HG03108 (cell line): ENCODE results near the gene DYNLT1.
A peak's percentile ranks its signal among the peaks of the same experiment; 100 is the strongest.
"Not testable (repeated sequence)": the region's sequence is repeated elsewhere in the genome, so short reads cannot be mapped to it uniquely, and the experiment has no call there.

Experiments used
- ATAC-seq: cut with Tn5 transposase; IDR thresholded peaks from one replicate; pipeline ENCODE4 v1.9.1; 2021; ENCODE audit warnings: moderate library complexity; ENCODE audit not compliant: unreplicated experiment

DYNLT1 gene

DNA sequence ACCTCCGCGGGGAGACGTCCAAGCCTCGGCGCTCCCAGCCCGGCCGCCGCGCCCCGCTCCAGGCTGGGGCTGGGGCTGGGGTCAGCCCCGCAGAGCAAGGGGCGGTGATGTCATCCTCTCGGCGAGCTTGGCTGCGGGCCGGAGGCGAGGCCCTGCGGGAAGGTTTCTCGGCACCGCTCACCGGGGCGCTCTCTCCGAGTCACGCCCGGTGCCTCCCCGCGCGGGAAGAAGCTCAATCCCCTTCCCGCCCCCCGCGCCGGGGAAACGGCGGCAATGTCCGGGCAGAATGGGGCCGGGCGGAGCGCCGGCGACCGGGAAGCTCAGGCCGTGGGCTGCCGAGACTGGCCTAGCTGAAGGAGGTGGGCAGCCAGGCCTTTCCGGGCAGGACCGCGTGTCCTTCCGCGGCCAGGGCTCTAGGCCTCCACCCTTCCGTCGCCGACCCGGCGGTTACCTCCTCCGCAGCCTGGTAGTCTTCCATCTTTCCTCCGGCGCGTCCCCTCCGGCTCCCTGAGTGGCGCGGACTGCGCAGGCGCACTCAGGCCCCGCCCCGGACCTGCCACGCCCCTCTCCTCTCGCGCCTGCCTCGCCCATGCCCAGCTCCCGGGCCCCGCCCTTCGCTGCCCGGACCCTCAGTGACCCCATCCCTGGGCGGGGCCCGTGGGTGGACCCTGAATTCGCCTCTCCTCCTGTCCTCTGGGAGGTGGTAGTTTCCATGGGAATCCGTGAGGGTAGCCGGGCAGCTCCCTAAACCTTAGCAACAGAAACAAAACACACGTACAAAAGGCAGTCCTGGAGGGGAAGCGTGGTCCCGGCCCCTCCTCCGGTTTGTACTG lies at the start of gene DYNLT1:
Gene DYNLT1, minus strand, starts transcription at position 513 of the 833 bp plus-strand sequence. Its CDS starts 35 bp downstream, at position 478.
- peak; percentile 56 for ATAC-seq

DNA sequence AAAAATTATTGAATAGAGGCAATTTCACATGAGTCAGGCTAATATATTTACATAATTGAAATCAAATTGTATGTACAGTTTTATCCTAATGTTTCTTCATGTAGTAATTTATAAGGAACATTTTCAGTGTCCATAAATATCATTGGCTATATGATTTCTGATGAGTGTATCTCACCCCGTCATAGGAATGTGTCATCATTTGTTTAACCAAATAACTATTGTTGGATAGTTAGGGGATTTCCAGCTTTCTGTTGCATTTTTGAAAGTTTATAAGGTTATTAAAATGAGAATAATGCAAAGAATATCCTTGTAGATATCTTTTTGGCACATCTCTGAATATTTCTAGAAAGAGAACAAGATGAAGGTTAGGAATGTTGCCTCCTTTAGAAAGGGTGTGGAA lies 44.3 kb upstream of the DYNLT1 start:
- no peak for ATAC-seq

DNA sequence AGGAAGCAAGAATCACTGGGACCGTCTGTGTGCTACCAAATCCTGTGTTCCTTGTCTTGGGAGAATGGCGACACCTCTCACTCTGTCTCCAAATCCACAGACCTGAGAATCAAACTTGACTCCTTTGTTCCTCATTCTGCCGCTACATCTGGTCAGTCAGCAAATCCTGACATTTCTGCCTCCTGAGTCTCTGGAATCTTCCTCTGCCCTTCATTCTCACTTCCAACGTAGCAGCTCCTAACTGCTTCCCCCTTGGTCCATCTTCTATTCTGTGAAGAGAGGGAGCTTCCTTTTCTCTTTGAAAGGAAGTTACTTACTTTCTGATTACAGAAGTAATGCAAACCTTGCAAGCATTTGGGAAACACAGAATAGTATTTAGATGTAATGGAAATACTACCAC lies 43.0 kb upstream of the DYNLT1 start:
- ATAC-seq: no peak

DNA sequence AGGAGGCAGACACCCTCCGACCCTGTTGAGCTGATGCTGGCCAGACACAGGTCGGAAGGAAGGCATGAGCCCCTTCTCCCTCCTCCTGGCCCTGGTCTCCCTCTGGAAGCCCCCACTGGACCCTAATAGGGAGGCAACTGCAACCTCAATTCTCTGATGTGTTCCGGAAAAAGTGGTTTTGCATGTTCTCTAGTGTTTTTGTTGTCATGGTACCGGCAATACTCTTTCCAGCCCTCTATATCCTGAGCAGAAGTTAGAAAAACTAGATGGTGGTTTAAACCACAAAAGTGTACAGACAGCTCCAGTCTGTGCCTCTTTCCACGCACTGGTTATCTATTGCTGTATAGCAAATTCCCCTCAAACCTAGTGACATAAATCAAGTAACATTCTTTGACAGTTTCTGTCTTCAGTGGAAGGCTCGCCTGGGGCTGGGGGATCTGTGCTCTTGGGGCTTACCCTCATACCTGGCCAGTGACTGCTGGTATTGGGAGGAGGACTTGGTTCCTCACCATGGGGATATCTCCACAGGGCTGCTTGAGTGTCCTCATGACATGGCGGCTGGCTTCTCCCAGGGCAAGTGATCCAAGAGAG lies 42.3 kb upstream of the DYNLT1 start:
- peak; percentile 91 for ATAC-seq

DNA sequence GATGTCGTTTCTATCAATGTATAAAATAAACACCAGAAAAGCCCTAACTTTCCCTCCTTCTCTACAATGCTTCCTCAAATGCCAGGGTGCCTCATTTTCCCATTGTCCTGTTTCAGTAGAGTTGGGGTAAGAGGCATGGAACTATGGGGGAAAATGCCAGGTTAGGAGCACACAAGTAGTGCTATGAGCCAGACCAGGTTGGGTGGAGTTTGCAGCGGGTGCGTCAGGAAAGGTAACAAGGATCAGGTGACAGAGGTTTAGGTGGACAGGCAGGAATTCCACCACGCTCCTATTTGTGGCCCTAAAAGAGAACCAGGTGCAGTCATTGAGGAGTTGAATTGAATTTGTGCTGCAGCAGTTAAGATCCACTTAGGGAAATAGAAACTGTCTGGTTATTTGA lies 41.8 kb upstream of the DYNLT1 start:
- no peak for ATAC-seq

DNA sequence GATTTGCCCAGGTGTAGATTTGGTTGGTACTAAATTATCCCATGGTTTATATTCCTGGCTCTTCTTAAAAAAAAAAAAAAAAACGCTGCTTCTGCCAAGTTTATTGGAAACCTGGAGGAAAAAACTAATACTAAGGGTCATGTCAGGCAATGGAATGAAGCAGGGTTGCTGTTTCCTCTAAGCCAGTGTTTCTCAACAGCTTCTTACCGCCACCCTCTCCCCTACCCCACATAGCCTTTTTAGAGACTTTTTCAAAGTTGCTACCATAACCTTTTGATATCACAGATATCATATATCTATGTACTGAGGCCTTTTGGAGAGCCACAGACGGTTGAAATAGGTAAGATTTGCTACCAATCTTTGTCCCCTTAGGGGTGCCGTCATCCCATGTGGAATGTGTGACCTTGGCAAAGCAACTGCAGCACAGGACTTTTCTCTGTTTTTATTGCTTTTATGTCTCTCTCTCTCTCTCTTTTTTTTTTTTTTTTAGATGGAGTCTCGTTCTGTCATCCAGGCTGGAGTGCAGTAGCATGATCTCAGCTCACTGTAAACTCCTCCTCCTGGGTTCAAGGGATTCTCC lies 40.3 kb upstream of the DYNLT1 start:
- ATAC-seq: no peak

DNA sequence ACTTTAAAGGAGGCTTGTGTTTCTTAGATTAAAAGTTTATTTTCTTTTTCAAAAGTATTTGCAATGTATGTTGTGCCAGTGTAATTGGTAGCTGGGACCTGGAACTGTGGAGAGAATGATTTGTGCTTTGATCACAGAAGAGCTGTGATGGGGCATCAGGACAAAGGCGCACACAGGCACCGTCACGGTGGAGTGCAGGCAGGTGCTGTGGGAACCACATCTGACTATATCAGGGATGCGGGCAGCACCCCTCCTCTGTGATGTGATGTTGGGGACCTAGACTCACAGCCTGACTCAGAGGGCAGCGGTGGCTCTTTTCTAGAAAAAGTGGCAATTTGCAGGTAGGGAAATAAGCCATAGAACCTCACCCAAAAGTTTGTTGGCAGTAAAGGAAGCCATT lies 39.8 kb upstream of the DYNLT1 start:
- ATAC-seq: no peak

DNA sequence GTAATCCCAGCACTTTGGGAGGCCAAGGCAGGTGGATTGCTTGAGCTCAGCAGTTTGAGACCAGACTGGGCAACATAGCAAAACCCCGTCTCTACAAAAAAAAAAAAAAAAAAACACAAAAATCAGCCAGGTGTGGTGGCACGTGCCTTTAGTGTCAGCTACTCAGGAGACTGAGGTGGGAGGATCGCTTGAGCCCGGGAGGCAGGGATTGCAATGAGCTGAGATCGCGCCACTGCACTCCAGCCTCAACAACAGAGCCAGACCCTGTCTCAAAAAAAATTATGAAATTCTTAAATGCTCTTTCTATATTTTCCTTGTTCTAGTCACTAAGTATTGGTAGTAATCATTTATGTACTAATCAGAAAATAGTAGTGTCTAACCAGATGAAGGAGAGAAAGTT lies 35.9 kb upstream of the DYNLT1 start:
- ATAC-seq: no peak

DNA sequence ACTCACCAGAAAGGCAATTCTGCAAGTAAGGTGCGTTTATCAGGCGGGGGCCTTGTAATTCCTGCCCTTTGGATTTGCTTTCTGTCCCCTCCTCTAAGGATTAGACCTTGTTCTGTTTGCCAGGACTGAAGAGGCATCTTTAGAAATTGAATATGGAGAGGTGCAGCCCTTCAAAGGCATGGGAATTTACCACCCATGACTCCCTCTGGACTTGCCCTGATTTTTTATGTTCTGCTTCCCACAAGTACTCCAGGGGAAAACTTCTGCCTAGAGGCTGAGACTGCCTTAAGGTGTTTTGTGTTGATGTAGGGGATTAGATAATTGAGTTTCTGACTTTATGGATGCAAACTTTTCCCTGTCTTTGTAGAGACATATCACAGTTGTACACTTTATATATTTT lies 35.5 kb upstream of the DYNLT1 start:
- ATAC-seq: no peak

DNA sequence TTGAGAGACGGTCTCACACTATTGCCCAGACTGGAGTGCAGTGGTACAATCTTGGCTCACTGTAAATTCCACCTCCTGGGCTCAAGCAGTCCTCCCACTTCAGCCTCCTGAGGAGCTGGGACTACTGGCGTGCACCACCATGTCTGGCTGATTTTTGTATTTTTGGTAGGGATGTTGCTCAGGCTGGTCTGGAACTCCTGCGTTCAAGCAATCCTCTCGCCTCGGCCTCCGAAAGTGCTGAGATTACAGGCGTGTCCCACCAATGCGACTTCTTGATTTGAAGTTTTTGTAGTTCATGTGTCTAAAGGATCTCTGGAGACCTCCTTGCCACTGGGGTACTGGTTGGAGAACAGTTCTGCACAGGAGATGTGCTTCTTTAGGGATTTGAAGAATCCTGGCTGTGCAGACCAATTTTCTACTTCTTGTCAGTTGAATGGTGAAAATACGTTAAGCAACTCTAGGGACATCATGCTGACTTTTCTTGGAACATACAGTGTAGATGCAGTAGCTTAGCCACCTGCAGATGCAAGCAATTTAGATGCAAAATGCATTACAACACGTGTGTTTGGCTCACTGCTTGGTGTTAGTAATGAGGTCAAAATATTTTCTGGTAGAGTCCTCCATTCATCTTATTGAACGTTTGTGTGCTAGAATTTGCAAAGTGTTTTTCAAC lies 33.5 kb upstream of the DYNLT1 start:
- ATAC-seq: no peak

DNA sequence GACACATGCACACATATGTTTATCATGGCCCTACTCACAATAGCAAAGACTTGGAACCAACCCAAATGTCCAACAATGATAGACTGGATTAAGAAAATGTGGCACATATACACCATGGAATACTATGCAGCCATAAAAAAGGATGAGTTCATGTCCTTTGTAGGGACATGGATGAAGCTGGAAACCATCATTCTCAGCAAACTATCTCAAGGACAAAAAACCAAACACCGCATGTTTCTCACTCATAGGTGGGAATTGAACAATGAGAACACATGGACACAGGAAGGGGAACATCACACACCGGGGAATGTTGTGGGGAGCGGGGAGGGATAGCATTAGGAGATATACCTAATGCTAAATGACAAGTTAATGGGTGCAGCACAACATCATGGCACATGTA lies 32.6 kb upstream of the DYNLT1 start:
- ATAC-seq: not testable (repeated sequence)

DNA sequence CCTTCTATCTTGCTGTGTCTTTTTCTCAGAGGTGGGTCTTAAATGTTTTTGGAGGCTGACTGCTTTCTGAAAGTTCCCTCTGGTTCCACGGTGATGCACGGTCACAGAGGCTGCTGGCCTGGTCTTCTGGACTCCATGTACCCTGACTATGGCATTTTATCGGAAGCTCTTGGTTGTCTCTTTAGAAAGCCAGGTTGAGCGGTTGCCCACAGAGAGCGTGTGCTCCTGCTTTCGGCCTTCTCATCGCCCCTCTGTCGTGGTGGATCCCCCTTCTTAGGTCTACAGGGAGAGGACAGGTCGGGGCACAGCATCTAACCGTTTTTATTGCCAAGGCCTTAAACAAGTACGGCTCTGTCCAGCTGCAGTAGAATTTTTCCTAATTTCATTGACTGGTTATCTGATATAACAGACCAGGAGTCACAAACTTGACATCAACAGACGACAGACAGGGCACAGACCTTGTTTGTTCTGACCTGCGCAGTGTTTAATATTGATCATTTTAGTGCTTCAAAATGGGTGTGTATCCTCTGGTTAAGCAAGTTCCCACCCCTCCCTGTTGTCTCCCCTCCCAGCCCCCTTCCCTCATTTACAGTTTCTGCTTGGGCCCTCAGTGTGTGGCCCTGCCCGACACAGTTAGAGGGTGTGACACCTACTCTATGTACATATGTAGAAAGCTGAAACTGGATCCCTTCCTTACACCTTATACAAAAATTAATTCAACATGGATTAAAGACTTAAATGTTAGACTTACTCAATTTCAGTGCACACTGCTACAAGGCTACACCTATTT lies 30.0 kb upstream of the DYNLT1 start:
- no peak for ATAC-seq

DNA sequence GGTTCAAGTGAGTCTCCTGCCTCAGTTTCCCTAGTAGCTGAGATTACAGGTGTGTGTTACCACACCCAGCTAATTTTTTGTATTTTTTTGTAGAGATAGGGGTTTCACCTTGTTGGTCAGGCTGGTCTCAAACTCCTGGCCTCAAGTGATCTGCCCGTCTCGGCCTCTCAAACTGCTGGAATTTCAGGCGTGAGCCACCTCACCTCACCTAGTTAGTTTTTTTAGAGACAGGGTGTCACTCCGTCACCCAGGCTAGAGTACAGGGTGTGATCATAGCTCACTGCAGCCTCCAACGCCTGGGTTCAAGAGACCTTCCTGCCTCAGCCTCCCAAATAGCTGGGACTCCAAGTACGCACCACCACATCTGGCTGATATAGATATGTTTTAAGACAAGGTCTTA lies 28.2 kb upstream of the DYNLT1 start:
- ATAC-seq: no peak

DNA sequence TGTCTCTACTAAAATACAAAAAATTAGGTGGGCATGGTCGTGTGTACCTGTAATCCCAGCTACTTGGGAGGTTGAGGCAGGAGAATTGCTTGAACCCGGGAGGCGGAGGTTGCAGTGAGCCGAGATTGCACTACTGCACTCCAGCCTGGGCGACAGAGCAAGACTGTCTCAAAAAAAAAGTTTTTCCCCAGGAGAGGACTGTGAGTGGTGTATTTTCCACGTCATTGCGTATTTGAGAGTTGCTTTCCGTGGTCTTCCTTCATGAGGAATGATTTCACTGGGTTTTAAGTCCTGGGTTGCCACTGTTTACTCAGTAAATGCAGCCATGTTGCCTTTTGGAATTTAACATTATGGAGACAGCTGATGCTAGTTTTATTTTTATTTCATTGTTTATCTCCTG lies 27.6 kb upstream of the DYNLT1 start:
- not testable (repeated sequence) for ATAC-seq

DNA sequence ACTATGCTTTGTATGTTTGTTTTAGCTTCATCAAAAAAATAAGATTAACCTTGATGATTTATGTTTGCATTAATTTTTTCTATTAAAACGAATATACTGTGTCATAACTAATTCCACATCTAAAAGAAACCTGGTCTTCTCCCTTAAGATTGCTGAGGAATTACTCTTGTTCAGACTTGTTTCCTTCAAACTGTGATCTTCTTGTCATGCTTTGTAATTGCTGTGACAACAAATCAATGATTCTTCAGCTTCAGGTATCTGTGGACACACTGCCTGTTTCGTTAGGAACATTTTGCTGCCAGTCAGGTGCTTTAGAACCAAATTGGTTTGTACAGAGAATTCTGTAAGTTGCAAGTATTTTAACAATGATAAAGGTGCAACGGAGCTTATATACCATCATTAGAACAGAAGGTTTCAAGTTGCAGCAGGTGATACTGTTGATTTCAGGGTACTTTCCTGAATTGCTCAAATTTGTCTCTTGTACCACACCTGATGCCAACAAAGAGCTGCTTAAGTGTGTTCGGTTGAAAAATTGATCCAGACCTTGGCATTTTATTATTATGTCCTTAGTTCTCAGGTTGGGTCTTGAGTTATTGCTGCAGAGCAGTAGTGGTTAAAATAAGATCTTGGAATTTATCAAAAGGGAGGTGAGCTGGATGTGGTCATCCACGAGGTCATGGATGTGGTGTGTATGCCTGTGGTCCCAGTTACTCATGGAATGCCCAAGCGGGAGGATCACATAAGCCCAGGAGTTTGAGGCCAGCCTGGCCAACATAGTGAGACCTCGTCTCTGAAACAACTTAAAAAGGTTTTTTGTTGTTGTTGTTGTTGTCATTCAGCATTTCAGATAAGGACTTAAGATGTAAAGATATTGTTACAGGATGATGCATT lies 24.8 kb upstream of the DYNLT1 start:
- no peak for ATAC-seq

DNA sequence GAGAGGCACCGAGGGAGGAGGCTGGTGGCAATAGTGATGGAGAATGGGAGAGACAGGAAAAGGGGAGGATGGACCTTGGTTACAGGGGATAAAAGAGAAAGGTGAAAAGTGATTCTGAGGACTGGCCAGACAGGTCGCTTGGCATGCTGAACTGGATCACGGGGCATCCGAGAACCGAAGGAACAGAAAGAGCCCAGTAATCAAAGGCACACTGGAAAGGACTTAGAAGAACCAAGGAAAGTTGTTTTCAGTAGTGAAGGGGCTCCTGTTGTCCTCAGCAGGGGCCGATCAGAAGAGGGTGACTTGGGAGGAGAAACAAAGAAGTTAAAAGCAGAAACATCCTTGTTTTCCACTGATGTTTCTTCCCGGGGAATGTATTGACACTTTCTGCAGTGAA lies 24.2 kb upstream of the DYNLT1 start:
- no peak for ATAC-seq

DNA sequence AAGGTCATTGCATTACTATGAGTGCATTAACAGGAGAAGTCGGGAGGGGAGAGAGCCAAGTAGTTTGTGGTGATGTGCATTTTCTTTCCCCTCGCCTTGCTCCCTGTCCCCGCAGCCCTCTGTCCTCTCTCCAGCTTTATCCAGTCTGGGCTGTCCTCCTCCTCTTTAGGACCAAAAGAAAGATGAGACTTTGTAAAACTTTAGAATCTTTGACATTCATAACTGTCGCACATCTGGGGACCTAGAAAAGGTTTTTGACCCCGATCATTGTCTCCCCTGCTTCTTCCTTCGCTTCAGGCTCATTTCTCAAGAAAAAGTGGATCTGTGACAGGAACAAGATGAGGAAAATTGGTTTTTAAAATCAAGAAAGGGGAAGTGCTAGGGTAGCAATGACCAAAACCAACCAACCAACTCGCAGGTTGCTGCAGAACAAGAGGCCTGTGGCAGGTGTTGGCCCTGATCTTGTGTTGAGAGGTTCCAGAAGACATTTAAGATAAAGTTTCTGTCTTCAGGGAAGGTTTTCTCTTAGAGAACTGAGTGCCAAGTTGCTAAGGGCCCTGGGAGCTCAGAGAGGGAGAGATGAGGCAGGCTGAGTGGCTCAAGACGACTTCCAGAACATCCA lies 22.9 kb upstream of the DYNLT1 start:
- ATAC-seq: no peak

DNA sequence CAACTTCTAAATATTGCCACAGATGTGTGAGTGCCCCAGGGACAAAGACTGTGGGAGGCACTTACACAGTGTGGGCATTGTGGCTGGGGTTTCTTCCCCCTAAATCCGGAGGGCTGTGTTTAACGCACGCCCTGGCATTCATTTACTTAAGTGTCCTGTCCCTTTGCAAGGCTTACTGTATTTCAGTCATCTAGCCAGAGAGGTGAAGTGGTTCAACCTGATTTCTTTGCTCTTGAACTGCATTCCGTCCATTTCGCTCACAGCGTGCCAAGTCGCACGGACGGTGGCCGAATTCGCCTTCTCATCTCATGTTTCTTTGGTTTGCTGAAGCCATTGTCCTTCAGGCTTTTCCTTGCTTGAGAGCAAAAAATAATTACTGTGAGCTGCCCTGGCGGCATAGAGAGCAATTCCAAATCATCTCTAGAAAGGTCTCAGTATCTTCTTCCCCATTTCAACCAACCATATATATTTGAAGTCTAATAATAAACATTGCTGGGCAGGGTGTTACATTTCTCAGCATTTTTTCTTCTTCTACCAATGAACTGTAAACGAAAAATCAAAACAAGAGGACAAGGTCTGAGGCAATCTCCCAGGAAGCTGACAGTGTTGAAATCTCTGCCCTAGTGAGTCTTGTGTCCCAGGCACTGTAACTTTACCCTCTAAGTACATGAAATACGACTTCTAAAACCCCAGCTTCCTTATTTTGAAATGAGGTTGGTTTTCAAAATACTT lies 22.3 kb upstream of the DYNLT1 start:
- ATAC-seq: no peak

DNA sequence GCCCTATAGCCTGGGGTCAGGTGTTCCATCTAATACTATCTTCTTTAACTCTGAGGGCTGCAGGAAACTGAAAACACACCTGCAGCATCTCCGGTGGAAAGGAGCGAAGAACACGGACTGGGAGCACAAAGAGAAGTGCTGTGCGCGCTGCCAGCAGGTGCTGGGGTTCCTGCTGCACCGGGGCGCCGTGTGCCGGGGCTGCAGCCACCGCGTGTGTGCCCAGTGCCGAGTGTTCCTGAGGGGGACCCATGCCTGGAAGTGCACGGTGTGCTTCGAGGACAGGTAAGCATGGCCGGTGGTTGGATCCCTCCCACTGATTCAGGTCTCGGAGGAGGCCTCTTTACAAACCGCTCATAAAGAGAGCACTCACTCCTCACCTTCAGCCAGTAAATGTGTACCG lies 20.8 kb upstream of the DYNLT1 start:
- ATAC-seq: no peak
